C4-2B (cell line): ENCODE results near the gene REPS2.

Experiments used
- H3K27ac ChIP-seq: fragments of 450-650 bp; 2 replicates; pipeline ENCODE4 v1.5.1; 2017
- ZFX ChIP-seq: fragments of 450-650 bp; IDR thresholded peaks from 2 replicates; pipeline ENCODE4 v1.6.1; 2017
- TF ChIP-seq, protein P1 (sequence below): fragments of 450-650 bp; conservative IDR thresholded peaks from 2 replicates; pipeline ENCODE4 v1.5.1; 2017; ENCODE audit warnings: mild to moderate bottlenecking

Gene REPS2

DNA sequence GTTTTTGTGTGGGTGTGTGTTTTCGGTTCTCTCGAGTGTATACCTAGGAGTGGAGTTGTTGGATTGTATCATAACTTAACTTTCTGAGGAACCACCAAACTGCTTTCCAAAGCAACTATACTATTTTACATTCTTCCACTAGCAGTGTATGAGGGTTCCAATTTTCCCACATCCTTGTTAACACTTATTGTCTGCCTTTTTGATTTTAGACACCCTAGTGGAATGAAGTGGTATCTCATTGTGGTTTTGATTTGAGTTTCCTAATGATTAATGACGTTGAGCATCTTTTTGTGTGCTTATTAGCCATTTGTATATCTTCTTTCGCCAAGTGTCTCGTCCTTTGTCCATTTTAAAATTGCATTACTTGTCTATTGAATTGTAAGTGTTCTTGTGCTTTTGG lies 118.6 kb downstream of the REPS2 start:
- H3K27ac ChIP-seq, result no peak overlapping the region

DNA sequence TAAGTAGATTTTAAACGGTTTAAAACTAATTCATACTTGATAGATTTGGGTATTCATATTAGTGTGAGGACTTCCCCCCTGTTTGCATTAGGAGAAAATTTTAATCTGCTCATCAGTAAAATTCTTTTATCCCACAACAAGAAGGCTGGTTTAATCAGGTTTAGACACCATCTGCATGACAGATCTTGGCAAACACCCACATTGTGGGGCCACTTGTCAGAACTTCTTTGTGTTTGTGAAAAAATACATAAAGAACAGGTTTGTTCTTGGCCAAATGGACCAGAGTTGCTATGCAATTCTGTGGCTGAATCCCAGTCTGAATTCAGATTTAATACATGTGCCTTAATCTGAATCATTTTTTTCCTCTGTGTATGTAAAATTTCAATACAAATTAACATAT lies 121.1 kb downstream of the REPS2 start:
- no peak overlapping the region for H3K27ac ChIP-seq
- no peak for TF ChIP-seq ZFX
- TF ChIP-seq, protein P1, sequence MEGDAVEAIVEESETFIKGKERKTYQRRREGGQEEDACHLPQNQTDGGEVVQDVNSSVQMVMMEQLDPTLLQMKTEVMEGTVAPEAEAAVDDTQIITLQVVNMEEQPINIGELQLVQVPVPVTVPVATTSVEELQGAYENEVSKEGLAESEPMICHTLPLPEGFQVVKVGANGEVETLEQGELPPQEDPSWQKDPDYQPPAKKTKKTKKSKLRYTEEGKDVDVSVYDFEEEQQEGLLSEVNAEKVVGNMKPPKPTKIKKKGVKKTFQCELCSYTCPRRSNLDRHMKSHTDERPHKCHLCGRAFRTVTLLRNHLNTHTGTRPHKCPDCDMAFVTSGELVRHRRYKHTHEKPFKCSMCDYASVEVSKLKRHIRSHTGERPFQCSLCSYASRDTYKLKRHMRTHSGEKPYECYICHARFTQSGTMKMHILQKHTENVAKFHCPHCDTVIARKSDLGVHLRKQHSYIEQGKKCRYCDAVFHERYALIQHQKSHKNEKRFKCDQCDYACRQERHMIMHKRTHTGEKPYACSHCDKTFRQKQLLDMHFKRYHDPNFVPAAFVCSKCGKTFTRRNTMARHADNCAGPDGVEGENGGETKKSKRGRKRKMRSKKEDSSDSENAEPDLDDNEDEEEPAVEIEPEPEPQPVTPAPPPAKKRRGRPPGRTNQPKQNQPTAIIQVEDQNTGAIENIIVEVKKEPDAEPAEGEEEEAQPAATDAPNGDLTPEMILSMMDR, result no peak

More for the DNA sequence above, 118.6 kb downstream of the REPS2 start:
- TF ChIP-seq, protein P1, result no peak
- TF ChIP-seq ZFX, result no peak

DNA sequence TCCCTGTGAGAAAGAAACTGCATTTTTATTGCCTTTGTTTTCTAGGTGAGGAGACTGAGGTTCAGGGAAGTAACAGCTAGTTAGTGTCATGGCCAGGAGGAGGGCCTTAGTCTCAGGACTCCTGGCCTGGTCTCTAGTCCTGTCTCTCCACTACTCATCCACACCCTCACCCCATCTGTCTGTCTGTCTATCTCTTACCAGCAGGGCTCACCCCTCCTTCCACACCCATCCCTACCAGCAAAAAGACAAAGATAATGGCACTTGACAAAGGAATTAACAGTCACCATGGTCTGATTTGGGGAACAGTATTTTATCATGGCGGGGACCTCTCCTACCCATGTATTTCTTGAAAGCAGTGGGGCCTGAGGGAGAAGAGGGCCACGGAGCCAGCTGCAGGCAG lies 125.8 kb downstream of the REPS2 start:
- TF ChIP-seq ZFX, result no peak
- TF ChIP-seq, protein P1, result no peak

DNA sequence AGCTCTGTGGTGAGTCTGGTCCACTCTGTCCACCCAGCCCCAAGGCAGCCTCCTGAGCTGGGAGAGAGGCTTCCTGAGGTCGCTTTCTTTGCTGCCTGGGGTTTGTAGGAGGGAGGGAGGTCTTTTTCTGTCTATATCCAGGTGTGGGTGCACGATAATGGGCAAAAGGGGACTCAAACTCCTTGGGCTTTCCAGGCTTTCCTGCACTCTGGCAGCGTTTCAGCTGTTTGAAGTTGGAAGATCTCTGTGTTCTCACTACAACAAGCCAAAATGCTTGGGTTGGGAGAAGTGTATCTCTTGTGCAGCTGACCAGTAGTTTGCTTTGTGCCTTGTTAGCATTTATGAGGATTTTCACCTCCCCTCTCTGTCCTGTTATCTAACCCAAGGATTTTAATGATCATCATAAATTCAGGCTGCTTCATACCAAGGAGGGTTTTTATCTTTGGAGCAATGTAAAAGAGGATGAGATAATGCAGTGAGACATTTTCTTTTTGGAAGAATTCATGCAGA lies 126.3 kb downstream of the REPS2 start:
- H3K27ac ChIP-seq, result peak overlapping the region; percentile 59
- TF ChIP-seq, protein P1, result no peak
- TF ChIP-seq ZFX, result no peak

More for the DNA sequence above, 125.8 kb downstream of the REPS2 start:
- H3K27ac ChIP-seq, result peak overlapping the region; percentile 59

DNA sequence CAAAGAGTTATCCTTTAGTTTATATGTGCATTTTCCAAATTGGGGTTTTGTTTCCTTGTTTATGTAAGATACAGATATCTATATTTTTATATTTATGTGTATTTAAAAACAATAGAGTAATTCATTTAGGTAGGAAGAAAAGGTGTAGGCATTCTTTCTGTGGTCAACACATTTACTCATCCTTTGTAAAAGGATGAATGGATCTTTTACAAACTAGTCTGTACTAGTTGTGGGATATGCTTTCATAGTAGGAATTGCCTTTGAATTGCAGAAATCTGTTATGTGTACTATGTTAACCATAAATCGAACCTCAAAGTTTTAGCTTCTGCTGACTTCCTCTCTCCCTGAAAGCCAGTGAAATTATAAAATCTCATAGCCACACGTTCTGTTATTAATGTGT lies 128.5 kb downstream of the REPS2 start:
- TF ChIP-seq, protein P1, result no peak
- TF ChIP-seq ZFX, result no peak
- H3K27ac ChIP-seq, result no peak overlapping the region

DNA sequence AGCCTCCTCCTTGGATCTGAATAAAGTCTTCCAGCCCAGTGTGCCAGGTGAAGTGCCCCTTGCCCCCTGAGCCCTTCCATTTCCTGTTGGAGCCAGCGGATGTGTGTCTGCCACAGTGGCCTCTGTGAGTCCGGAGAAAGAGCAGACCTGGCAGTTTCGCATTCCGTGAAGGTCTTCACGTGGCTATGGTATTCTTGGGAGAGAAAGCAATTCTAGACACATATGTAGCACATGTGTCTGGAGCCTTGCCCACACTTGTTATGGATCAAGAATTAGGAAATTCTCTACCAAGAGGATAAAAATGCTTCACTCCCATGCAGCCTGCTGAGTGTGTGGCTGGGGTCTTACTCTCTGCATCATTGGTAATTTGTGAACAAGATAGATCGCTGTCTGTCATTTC lies 130.9 kb downstream of the REPS2 start:
- TF ChIP-seq, protein P1, result no peak
- no peak for TF ChIP-seq ZFX
- peak overlapping the region; percentile 52 for H3K27ac ChIP-seq

DNA sequence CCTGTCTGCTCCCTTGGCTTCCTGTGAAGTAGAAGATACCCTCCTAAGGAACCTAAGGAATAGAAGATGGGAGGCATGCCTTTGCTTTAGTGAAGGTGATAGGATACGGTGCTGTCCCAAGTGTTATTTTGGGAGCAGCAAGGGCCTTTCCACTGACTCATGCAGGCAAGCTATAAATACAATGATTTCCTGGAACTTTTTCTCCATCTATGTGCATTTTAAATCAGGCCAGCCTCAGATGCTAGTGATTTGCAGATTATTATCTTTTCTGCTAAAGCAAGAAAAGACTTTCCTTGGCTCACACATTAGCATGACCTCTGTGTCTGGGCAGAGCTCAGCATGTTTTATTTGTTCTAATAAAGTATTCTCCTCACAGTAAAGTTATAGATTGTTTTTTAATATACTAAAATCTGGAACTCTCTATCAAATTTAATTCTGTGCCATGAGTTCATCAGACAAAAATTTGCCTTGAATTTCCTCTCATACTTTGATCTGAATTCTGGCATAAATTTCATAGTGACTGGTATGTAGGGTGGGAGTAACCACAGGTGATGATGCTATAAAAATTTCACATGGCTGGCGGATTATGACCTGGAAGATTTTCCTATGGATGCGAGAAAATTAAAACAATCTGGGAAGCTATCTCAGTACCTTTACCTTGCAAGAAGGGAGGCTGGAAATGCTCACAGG lies 131.7 kb downstream of the REPS2 start:
- no peak for TF ChIP-seq ZFX
- TF ChIP-seq, protein P1, result no peak
- H3K27ac ChIP-seq, result peak overlapping the region; percentile 52
